Chondrocyte (in vitro differentiated cells): ENCODE measurements around the gene TMEFF1. TPM values are rescaled to one million over a fixed set of nuclear protein-coding genes. Genes with fewer than 3 reads are reported as not detected.
A peak's percentile ranks its signal among the peaks of the same experiment; 100 is the strongest.
"Not testable (repeated sequence)": the region's sequence is repeated elsewhere in the genome, so short reads cannot be mapped to it uniquely, and the experiment has no call there.

Source experiments
- DNase-seq: peaks from one replicate; pipeline ENCODE4 v3.0.0; 2021; ENCODE audit warnings: mixed read lengths, low spot score
- H3K27ac Mint-ChIP-seq: one replicate; pipeline ENCODE4 v1.8.0; 2021; ENCODE audit warnings: mild to moderate bottlenecking, moderate library complexity, mixed read lengths; ENCODE audit not compliant: unreplicated experiment
- H3K27me3 Mint-ChIP-seq: 2 replicates; pipeline ENCODE4 v1.8.0; 2021; ENCODE audit warnings: low read depth, mixed read lengths
- H3K36me3 Mint-ChIP-seq: 2 replicates; pipeline ENCODE4 v1.8.0; 2021; ENCODE audit warnings: low read depth, mixed read lengths
- H3K4me1 Mint-ChIP-seq: 2 replicates; pipeline ENCODE4 v1.8.0; 2021; ENCODE audit warnings: low read depth, mild to moderate bottlenecking, mixed read lengths
- H3K4me3 Mint-ChIP-seq: one replicate; pipeline ENCODE4 v1.8.0; 2021; ENCODE audit warnings: mild to moderate bottlenecking, moderate library complexity, mixed read lengths; ENCODE audit not compliant: unreplicated experiment
- H3K9me3 Mint-ChIP-seq: 2 replicates; pipeline ENCODE4 v1.8.0; 2021; ENCODE audit warnings: low read depth, mixed read lengths
- total RNA-seq: library from RNA; stranded (reverse); gene quantifications from 3 replicates; pipeline ENCODE4 v1.2.1, GENCODE V29; 2021
- TF ChIP-seq, protein P1 (sequence below): fragments of 200-600 bp; sonication (generic); IDR thresholded peaks from 2 replicates; pipeline ENCODE4 v1.5.0; 2021; ENCODE audit warnings: antibody characterized with exemption, mild to moderate bottlenecking, moderate library complexity

TMEFF1 gene
- total RNA-seq, 1 donor from 2014 or later: 3.0 TPM

DNA sequence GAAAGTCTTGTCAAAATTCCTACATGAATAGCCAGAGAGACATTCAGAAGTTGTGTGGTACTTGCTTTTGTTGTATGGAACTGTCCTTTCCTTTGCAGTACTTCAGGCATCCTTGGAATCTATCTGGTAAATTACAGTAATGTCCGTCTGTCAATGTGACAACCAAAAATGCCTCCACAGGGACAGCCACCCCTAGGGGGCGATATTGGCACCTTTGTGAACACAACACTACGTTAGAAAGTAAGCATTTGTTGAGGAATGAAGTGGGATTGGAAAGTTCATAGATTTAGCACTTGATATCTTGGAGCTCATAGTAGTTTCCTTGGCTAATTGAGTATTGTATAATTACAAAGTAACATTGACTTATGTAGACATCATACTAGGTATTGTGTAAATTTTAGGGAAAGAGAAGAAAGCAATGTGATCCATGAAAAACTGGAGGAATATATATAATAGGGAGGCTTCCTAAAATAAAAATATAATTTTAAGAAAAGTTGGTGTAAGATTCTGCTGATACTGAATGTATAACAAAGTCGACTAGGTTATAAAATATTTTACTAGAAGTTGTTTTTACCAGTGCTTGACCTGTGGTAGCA is 32.7 kb downstream of the TMEFF1 start:
- no peak overlapping the region for H3K4me3 Mint-ChIP-seq
- H3K9me3 Mint-ChIP-seq: peaks cover 5% of the 10 kb centered on the region
- H3K4me1 Mint-ChIP-seq: peaks cover 2% of the 10 kb centered on the region
- H3K27ac Mint-ChIP-seq: no peak overlapping the region
- peaks cover 9% of the 10 kb centered on the region for H3K36me3 Mint-ChIP-seq
- TF ChIP-seq, protein P1, sequence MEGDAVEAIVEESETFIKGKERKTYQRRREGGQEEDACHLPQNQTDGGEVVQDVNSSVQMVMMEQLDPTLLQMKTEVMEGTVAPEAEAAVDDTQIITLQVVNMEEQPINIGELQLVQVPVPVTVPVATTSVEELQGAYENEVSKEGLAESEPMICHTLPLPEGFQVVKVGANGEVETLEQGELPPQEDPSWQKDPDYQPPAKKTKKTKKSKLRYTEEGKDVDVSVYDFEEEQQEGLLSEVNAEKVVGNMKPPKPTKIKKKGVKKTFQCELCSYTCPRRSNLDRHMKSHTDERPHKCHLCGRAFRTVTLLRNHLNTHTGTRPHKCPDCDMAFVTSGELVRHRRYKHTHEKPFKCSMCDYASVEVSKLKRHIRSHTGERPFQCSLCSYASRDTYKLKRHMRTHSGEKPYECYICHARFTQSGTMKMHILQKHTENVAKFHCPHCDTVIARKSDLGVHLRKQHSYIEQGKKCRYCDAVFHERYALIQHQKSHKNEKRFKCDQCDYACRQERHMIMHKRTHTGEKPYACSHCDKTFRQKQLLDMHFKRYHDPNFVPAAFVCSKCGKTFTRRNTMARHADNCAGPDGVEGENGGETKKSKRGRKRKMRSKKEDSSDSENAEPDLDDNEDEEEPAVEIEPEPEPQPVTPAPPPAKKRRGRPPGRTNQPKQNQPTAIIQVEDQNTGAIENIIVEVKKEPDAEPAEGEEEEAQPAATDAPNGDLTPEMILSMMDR: peak; percentile 76
- H3K27me3 Mint-ChIP-seq: no peaks in the 10 kb centered on the region
- no peak for DNase-seq

DNA sequence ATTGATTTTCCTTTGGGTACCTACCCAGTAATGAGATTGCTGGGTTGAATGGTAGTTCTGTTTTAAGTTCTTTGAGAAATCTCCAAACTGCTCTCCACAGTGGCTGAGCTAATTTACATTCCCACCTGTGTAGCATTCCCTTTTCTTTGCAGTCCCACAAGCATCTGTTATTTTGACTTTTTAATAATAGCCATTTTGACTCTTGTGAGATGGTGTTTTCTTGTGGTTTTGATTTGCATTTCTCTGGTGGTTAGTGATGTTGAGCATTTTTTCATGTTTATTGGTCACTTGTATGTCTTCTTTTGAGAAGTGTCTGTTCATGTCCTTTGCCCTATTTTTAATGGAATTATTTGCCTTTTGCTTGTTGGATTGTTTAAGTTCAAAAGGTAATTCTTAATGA is 34.4 kb downstream of the TMEFF1 start:
- H3K27me3 Mint-ChIP-seq, H3K4me3 Mint-ChIP-seq, H3K27ac Mint-ChIP-seq, H3K4me1 Mint-ChIP-seq, DNase-seq, H3K9me3 Mint-ChIP-seq: not testable (repeated sequence)
- H3K36me3 Mint-ChIP-seq: peaks cover 10% of the 10 kb centered on the region

DNA sequence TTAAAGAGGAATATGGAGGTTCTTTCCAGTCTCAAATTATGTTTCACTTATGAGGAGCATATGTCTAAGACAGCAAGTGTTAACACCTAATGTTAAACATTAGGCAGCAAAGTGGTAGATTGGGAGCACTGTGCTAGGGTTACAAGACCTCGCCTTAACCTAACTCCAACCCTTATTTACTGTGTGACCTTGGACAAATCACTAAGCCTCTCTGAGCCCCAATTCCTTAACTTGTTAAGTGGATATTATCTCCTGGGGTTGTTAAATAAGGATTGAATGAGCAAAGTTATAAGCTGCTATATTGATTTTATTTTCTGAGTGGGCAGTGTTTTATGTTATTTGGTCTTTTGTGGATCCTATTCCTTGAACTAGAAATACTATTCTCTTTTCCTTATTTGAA is 38.3 kb downstream of the TMEFF1 start:
- Mint-ChIP-seq H3K4me3 (no peak overlapping the region), H3K27me3 (no peaks in the 10 kb centered on the region), H3K9me3 (peaks cover 5% of the 10 kb centered on the region), H3K36me3 (peaks cover 10% of the 10 kb centered on the region), H3K4me1 (no peaks in the 10 kb centered on the region), H3K27ac (no peak overlapping the region)
- DNase-seq: no peak
- TF ChIP-seq, protein P1: no peak

DNA sequence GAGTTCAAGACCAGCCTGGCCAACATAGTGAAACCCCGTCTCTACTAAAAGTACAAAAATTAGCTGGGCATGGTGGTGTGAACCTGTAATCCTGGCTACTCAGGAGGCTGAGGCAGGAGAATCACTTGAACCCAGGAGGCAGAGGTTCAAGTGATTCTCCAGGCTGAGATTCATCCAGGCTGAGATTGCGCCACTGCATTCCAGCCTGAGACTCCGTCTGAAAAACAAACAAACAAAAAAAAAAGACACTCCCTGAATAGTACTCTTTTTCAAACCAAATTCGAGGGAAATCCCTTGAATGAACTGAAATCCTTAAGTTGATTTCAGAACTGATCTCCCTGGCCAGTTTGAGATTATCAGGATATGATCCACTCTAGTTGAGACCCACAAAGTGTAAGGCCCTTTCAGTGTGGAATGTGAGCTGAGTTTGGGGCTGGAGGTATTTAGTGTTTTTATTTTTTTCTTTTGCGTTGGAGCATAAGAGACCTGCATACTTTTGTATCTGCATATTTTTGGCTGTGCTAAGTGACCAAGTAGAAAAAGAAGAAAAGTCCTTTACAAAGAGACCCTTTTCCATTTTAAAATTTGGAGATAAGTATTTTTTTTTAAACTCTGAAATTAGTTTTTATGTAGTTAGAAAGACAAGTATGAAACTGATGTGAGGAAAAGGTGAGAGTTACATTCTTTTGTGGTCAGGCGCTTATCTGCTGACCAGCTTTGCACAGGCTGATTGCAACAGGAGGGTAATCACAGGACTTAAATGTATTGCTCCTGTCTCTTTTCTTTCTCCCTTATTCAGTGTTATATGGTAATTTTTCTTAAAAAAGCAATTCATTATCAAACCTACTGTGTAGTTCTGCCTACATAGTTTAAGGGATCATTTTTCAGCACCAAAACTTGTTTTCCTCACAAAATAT is 42.9 kb downstream of the TMEFF1 start:
- no peak for DNase-seq
- TF ChIP-seq, protein P1: no peak
- Mint-ChIP-seq H3K4me1 (no peaks in the 10 kb centered on the region), H3K27me3 (no peaks in the 10 kb centered on the region), H3K27ac (no peak overlapping the region), H3K4me3 (no peak overlapping the region), H3K9me3 (no peaks in the 10 kb centered on the region), H3K36me3 (peaks cover 3% of the 10 kb centered on the region)

DNA sequence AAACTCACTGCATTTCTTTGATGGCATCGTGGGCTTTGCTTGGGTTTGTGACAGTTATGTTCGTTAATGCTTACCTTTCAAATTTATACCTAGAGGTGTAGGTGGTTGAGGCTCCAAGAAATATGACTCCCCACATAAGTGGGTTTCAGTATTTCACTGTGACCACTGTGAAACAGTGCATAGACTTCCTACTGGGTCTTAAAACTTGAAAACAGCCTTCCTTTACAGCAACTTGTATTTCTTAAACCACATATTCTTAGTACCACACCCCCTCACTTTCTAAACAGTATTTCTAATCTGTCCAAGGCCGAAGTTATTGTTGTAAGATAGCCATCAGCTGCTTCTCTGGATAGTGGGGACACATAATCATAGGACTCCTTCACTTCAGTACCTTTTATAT is 48.3 kb downstream of the TMEFF1 start:
- no peak for DNase-seq
- H3K9me3 Mint-ChIP-seq: no peaks in the 10 kb centered on the region
- TF ChIP-seq, protein P1: no peak
- H3K4me3 Mint-ChIP-seq: no peak overlapping the region
- H3K36me3 Mint-ChIP-seq: peaks cover 4% of the 10 kb centered on the region
- no peaks in the 10 kb centered on the region for H3K4me1 Mint-ChIP-seq
- no peaks in the 10 kb centered on the region for H3K27me3 Mint-ChIP-seq
- no peak overlapping the region for H3K27ac Mint-ChIP-seq
